WI38 (cell line): ENCODE measurements around the gene GOLGB1.

Experiments
- H3K4me3 ChIP-seq: 2 replicates; pipeline ENCODE4 v1.5.1; 2011; ENCODE audit warnings: low read depth, mild to moderate bottlenecking, control low read depth, low read length
- TF ChIP-seq, protein P1 (sequence below): IDR thresholded peaks from 2 replicates; pipeline ENCODE4 v1.5.1; 2012; ENCODE audit warnings: low read depth, mild to moderate bottlenecking, control low read depth, low read length

GOLGB1 gene

GRCh38 chr3:121627622-121628021 lies 121.9 kb downstream of the GOLGB1 start:
- TF ChIP-seq, protein P1, sequence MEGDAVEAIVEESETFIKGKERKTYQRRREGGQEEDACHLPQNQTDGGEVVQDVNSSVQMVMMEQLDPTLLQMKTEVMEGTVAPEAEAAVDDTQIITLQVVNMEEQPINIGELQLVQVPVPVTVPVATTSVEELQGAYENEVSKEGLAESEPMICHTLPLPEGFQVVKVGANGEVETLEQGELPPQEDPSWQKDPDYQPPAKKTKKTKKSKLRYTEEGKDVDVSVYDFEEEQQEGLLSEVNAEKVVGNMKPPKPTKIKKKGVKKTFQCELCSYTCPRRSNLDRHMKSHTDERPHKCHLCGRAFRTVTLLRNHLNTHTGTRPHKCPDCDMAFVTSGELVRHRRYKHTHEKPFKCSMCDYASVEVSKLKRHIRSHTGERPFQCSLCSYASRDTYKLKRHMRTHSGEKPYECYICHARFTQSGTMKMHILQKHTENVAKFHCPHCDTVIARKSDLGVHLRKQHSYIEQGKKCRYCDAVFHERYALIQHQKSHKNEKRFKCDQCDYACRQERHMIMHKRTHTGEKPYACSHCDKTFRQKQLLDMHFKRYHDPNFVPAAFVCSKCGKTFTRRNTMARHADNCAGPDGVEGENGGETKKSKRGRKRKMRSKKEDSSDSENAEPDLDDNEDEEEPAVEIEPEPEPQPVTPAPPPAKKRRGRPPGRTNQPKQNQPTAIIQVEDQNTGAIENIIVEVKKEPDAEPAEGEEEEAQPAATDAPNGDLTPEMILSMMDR: no peak
- no peak overlapping the region for H3K4me3 ChIP-seq

GRCh38 chr3:121627211-121627610 lies 122.3 kb downstream of the GOLGB1 start:
- TF ChIP-seq, protein P1: no peak
- no peak overlapping the region for H3K4me3 ChIP-seq

- H3K4me3 ChIP-seq: no peak overlapping the region
- TF ChIP-seq, protein P1: no peak
These were observed 123.0 kb downstream of the GOLGB1 start for GRCh38 chr3:121626495-121626894.

- no peak overlapping the region for H3K4me3 ChIP-seq
- TF ChIP-seq, protein P1: no peak
These were observed 125.2 kb downstream of the GOLGB1 start for GRCh38 chr3:121624147-121624899.

- TF ChIP-seq, protein P1: no peak
- no peak overlapping the region for H3K4me3 ChIP-seq
These were observed 128.1 kb downstream of the GOLGB1 start for GRCh38 chr3:121621491-121621890.

- TF ChIP-seq, protein P1: no peak
- no peak overlapping the region for H3K4me3 ChIP-seq
These were observed 129.8 kb downstream of the GOLGB1 start for GRCh38 chr3:121619691-121620090.
